HL-60 (cell line): Measurements from ENCODE around the gene ORC5.

Experiments used
- DNase-seq, 2 experiments: peaks; one replicate each; pipeline ENCODE4 v3.0.0-alpha.2; 2010 to 2020; ENCODE audit warnings: low read depth in 1 of 2, low spot score in 1 of 2
- H3K27ac ChIP-seq: fragments of 250-450 bp; sonication (Bioruptor Pico); replicated peaks from 2 replicates; pipeline ENCODE4 v1.5.1; 2020; ENCODE audit warnings: mild to moderate bottlenecking, moderate library complexity
- H3K27me3 ChIP-seq: fragments of 250-450 bp; sonication (Bioruptor Pico); 2 replicates; pipeline ENCODE4 v1.5.1; 2021; ENCODE audit warnings: mild to moderate bottlenecking, moderate library complexity; ENCODE audit not compliant: insufficient read depth, poor library complexity, severe bottlenecking
- H3K4me3 ChIP-seq: replicated peaks from 2 replicates; pipeline ENCODE4 v1.5.1; 2011; ENCODE audit warnings: mild to moderate bottlenecking, control low read depth, low read length; ENCODE audit not compliant: insufficient read depth
- CTCF ChIP-seq: IDR thresholded peaks from one replicate; pipeline ENCODE4 v1.5.1; 2011; ENCODE audit warnings: low read length, control low read depth, inconsistent platforms; ENCODE audit not compliant: insufficient read depth
- GABPA ChIP-seq: IDR thresholded peaks from 2 replicates; pipeline ENCODE4 v1.6.1; 2012; ENCODE audit warnings: low read depth
- POLR2AphosphoS5 ChIP-seq: IDR thresholded peaks from 2 replicates; pipeline ENCODE4 v1.6.1; 2012; ENCODE audit warnings: low read depth
- REST ChIP-seq: IDR thresholded peaks from 2 replicates; pipeline ENCODE4 v1.6.1; 2012; ENCODE audit warnings: low read depth; ENCODE audit not compliant: insufficient replicate concordance
- SPI1 ChIP-seq: IDR thresholded peaks from 2 replicates; pipeline ENCODE4 v1.6.1; 2012; ENCODE audit warnings: low read depth, mild to moderate bottlenecking, borderline replicate concordance

The ORC5 gene

GRCh38 chr7:104130726-104131125 is 77.1 kb downstream of the ORC5 start:
- no peak for DNase-seq
- Histone ChIP-seq H3K27me3 (no peaks in the 10 kb centered on the region), H3K27ac (no peak overlapping the region), H3K4me3 (no peak overlapping the region)
- TF ChIP-seq POLR2AphosphoS5 (no peak), REST (no peak), GABPA (no peak), SPI1 (no peak), CTCF (no peak)

DNA sequence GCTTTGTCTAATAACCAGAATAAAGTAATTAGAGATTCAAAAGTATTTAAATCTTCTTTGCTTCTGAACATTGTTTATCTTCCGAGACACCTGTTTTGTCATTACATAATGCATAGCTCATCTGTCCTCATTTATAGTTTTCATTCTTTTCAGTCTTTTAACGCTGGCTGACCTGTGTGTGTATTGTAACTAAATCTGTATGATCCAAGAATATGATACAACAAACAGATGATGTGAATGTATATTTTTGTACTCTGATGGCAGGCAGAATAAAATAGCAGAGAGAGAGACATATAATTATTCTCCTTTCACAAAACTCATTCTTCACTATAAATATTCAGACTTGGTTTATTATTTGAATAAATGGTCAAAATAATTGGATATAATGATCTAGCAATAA is 80.6 kb downstream of the ORC5 start:
- TF ChIP-seq POLR2AphosphoS5 (no peak), GABPA (no peak)
- no peak overlapping the region for H3K4me3 ChIP-seq
- no peaks in the 10 kb centered on the region for H3K27me3 ChIP-seq
- no peak for DNase-seq
- no peak overlapping the region for H3K27ac ChIP-seq

GRCh38 chr7:104126411-104126841 is 81.4 kb downstream of the ORC5 start:
- no peak for DNase-seq

More at GRCh38 chr7:104126411-104126841, 81.4 kb downstream of the ORC5 start:
- Histone ChIP-seq H3K4me3 (no peak overlapping the region), H3K27me3 (no peaks in the 10 kb centered on the region), H3K27ac (no peak overlapping the region)
- TF ChIP-seq REST (no peak), GABPA (no peak), CTCF (no peak), POLR2AphosphoS5 (no peak), SPI1 (no peak)
